Activated T-helper 1 cell treated with anti-CD3 and anti-CD28 coated beads, Interleukin-12 subunit alpha, Interleukin-12 subunit beta, Interleukin-2, Interleukin-4 antibody, amounts not matched to agents 30 ng/mL and 10 ng/mL and 1 ng/mL, durations not matched to agents 14 hours and 24 hours and 36 hours (primary cell): ENCODE data around the gene LRRTM3. TPM values are rescaled to one million over a fixed set of nuclear protein-coding genes. Genes with fewer than 3 reads are reported as not detected.

Experiments used
- DNase-seq: peaks from one replicate; pipeline ENCODE4 v3.0.0; 2021; ENCODE audit warnings: low spot score
- H3K27ac Mint-ChIP-seq: one replicate; pipeline ENCODE4 v1.8.0; 2021; ENCODE audit warnings: mild to moderate bottlenecking, mixed read lengths
- H3K27me3 Mint-ChIP-seq: one replicate; pipeline ENCODE4 v1.8.0; 2022; ENCODE audit warnings: mild to moderate bottlenecking, moderate library complexity, mixed read lengths; ENCODE audit not compliant: insufficient read depth
- H3K36me3 Mint-ChIP-seq: one replicate; pipeline ENCODE4 v1.8.0; 2021; ENCODE audit warnings: low read depth, mixed read lengths
- H3K4me1 Mint-ChIP-seq: one replicate; pipeline ENCODE4 v1.8.0; 2021; ENCODE audit warnings: low read depth, mixed read lengths
- H3K4me3 Mint-ChIP-seq: one replicate; pipeline ENCODE4 v1.8.0; 2021; ENCODE audit warnings: mild to moderate bottlenecking, moderate library complexity, mixed read lengths
- H3K9me3 Mint-ChIP-seq: one replicate; pipeline ENCODE4 v1.8.0; 2021; ENCODE audit warnings: mixed read lengths
- intact Hi-C: fragments of 100-400 bp; cut with micrococcal nuclease; formaldehyde crosslinking; loops from one replicate; pipeline ENCODE4 v1.15.1; 2024
- total RNA-seq: library from RNA; stranded (reverse); gene quantifications from 2 replicates; pipeline ENCODE4 v1.2.3, GENCODE V29; 2022

The LRRTM3 gene
- not detected in 2 replicates for total RNA-seq

DNA sequence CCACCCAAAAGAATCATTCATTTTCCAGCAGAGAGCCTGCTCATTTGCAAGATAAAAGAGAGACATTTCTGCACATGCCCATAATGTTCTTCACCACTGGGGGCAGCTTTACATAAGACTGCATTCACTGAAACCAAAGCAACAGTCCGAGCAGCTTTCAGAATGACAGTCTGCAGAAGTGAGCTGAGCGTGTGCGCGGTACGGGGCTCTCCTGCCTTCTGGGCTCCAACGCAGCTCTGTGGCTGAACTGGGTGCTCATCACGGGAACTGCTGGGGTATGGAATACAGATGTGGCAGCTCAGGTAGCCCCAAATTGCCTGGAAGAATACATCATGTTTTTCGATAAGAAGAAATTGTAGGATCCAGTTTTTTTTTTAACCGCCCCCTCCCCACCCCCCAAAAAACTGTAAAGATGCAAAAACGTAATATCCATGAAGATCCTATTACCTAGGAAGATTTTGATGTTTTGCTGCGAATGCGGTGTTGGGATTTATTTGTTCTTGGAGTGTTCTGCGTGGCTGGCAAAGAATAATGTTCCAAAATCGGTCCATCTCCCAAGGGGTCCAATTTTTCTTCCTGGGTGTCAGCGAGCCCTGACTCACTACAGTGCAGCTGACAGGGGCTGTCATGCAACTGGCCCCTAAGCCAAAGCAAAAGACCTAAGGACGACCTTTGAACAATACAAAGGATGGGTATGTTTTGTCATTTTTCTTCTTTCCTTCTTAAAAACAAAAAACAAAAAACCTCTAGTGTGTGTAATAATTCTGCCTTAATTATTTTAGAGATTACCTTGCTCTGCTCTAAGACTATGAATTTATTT, at the start of gene LRRTM3:
LRRTM3 (plus strand) TSS at position 141 of the 820 bp plus-strand sequence.
- intact Hi-C loops: no loop called here
- H3K27ac Mint-ChIP-seq: no peak within 1 kb of the TSS
- no peaks in the 10 kb centered on the region for H3K36me3 Mint-ChIP-seq

DNA sequence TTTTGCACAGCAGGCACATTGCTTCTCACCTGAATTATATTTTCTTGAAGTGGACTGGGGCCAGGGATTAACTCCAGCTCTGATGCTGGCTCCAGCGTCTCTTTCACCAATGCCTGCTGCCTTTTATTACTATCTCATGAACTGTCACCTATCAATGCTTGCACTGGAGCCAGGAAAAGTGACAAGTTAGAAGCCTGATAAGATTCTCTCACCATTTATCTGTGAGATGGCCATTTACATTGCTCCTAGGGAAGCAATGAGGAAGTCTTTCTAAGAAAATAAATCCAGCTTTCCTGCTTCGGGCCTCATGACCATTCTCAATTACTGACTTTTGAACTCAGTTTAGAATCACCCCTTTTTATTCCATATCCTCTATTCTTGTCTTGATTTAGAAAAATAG, 48.5 kb upstream of the LRRTM3 start:
- DNase-seq: no peak
- no peak overlapping the region for H3K27ac Mint-ChIP-seq
- no peaks in the 10 kb centered on the region for H3K27me3 Mint-ChIP-seq
- no peaks in the 10 kb centered on the region for H3K9me3 Mint-ChIP-seq
- no peaks in the 10 kb centered on the region for H3K4me1 Mint-ChIP-seq
- intact Hi-C loops: no loop called here
- no peaks in the 10 kb centered on the region for H3K36me3 Mint-ChIP-seq
- no peak overlapping the region for H3K4me3 Mint-ChIP-seq

More for the DNA sequence above, at the start of gene LRRTM3:
- no peak within 1 kb of the TSS for H3K4me3 Mint-ChIP-seq
- H3K27me3 Mint-ChIP-seq: peaks cover 27% of the 10 kb centered on the region
- DNase-seq: peak; percentile 1
- no peaks in the 10 kb centered on the region for H3K4me1 Mint-ChIP-seq
- H3K9me3 Mint-ChIP-seq: no peaks in the 10 kb centered on the region

- H3K9me3 Mint-ChIP-seq: no peaks in the 10 kb centered on the region
- DNase-seq: no peak
- no peaks in the 10 kb centered on the region for H3K4me1 Mint-ChIP-seq
- no peak overlapping the region for H3K27ac Mint-ChIP-seq
- no peaks in the 10 kb centered on the region for H3K36me3 Mint-ChIP-seq
- intact Hi-C loops: no loop called here
- H3K4me3 Mint-ChIP-seq: no peak overlapping the region
- H3K27me3 Mint-ChIP-seq: no peaks in the 10 kb centered on the region
Measured at GRCh38 chr10:66880292-66880691, 45.5 kb upstream of the LRRTM3 start.

DNA sequence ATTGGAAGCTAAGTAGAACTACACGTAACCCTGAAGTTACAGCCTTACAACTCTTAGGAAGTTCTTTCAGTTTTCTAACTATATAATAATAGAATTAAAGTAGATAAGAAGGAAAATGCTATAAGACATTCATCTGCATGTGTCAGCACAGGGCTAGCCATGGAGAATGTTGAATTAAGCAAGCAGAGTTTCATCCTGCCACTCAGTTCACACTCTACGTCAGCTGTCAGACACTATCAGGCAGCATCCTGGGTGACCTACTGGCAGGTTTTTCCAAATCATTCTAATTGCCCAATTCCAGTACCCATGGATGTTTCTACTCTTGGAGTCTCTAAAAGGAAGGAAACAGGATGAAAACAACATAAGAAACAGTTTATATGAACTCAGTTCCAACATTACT, 45.0 kb upstream of the LRRTM3 start:
- DNase-seq: no peak
- H3K4me1 Mint-ChIP-seq: no peaks in the 10 kb centered on the region
- no peak overlapping the region for H3K27ac Mint-ChIP-seq
- no peaks in the 10 kb centered on the region for H3K27me3 Mint-ChIP-seq
- no peak overlapping the region for H3K4me3 Mint-ChIP-seq
- H3K9me3 Mint-ChIP-seq: no peaks in the 10 kb centered on the region
- intact Hi-C loops: no loop called here
- H3K36me3 Mint-ChIP-seq: no peaks in the 10 kb centered on the region

GRCh38 chr10:66881814-66882213, 44.0 kb upstream of the LRRTM3 start:
- H3K9me3 Mint-ChIP-seq: no peaks in the 10 kb centered on the region
- no peaks in the 10 kb centered on the region for H3K27me3 Mint-ChIP-seq
- no peak for DNase-seq
- H3K27ac Mint-ChIP-seq: no peak overlapping the region
- H3K36me3 Mint-ChIP-seq: no peaks in the 10 kb centered on the region
- no peaks in the 10 kb centered on the region for H3K4me1 Mint-ChIP-seq
- intact Hi-C loops: no loop called here
- no peak overlapping the region for H3K4me3 Mint-ChIP-seq

DNA sequence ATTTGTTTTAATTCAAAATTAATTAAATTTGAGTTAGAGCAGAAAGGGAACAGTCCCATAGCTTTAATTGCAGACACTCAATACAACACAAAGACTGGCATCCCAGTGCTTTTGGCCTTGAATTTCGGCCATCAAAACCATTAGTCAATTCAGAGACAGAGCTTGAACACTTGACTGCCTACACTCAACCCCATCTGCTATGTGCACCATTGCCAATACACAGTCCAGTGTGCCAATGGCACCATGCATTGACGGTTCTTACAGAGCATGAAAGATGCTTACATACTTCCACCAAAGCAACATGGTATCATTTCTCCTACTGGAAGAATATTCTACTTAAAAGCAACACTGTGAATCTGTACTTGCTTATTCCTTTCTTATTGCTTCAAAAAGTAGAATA, 43.6 kb upstream of the LRRTM3 start:
- Mint-ChIP-seq H3K9me3 (no peaks in the 10 kb centered on the region), H3K4me3 (no peak overlapping the region), H3K27ac (no peak overlapping the region), H3K27me3 (no peaks in the 10 kb centered on the region), H3K36me3 (no peaks in the 10 kb centered on the region), H3K4me1 (no peaks in the 10 kb centered on the region)
- intact Hi-C loops: no loop called here
- DNase-seq: no peak

DNA sequence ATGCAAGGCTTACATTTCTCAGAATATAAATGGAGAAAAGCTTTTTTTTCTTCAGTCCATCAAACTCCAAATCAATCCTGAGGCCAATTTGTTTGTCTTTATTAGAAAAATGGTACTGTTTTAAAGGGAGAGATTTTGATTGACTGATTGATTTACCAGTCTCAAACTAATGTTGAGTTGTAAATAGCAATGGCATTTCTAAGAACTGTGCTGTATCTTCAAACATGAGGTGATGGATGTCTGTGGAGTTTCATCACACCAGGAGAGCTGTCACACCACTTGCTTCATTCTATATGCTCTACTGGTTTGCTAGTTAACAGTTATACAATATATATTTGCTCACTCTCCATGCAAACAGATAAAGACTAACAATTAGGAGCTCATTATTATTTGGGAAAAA, 39.0 kb upstream of the LRRTM3 start:
- no peaks in the 10 kb centered on the region for H3K9me3 Mint-ChIP-seq
- no peak overlapping the region for H3K27ac Mint-ChIP-seq
- H3K4me1 Mint-ChIP-seq: no peaks in the 10 kb centered on the region
- H3K27me3 Mint-ChIP-seq: no peaks in the 10 kb centered on the region
- H3K4me3 Mint-ChIP-seq: no peak overlapping the region
- intact Hi-C loops: no loop called here
- DNase-seq: no peak
- no peaks in the 10 kb centered on the region for H3K36me3 Mint-ChIP-seq

DNA sequence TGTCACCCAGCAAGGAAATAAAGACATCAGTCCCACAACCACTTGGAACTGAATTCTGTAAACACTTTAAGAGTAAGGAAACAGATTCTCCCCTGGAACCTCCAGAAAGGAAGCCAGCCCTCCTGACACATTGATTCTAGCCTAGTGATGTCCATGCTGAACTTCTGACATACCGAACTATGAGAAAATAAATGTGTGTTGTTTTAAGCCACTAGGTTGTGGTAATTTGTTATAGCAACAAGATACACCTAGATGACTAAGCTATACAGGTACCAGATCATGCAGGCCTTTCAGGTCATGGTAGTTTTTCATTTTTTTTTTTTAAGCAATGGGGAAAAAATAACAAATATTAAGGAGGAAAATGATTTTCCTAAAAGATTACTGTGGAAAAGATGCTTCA, 37.6 kb upstream of the LRRTM3 start:
- no peaks in the 10 kb centered on the region for H3K9me3 Mint-ChIP-seq
- no peak overlapping the region for H3K27ac Mint-ChIP-seq
- H3K27me3 Mint-ChIP-seq: no peaks in the 10 kb centered on the region
- no peaks in the 10 kb centered on the region for H3K36me3 Mint-ChIP-seq
- no peak for DNase-seq
- no peak overlapping the region for H3K4me3 Mint-ChIP-seq
- intact Hi-C loops: no loop called here
- no peaks in the 10 kb centered on the region for H3K4me1 Mint-ChIP-seq

DNA sequence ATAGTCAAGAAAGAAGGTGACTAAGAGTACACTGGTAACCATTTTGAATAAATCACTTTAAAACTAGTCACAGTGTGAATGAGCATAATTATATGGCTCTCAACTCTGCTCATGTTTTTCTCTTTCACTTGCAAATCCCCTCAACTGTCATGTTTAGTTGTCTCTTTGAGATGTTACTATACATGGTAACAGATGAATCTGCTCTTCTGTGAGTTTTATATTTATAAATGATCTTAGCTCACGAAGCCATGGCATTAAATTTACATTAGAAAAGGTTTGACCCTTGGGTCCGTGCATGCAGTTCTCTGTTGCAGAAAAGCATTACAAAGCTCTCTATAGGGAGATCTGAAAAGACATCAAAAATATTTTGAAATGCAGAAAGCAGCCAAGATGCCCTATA, 33.0 kb upstream of the LRRTM3 start:
- no peak overlapping the region for H3K4me3 Mint-ChIP-seq
- no peak overlapping the region for H3K27ac Mint-ChIP-seq
- no peaks in the 10 kb centered on the region for H3K27me3 Mint-ChIP-seq
- intact Hi-C loops: no loop called here
- no peak for DNase-seq
- peaks cover under 1% of the 10 kb centered on the region for H3K9me3 Mint-ChIP-seq
- H3K4me1 Mint-ChIP-seq: no peaks in the 10 kb centered on the region
- no peaks in the 10 kb centered on the region for H3K36me3 Mint-ChIP-seq

DNA sequence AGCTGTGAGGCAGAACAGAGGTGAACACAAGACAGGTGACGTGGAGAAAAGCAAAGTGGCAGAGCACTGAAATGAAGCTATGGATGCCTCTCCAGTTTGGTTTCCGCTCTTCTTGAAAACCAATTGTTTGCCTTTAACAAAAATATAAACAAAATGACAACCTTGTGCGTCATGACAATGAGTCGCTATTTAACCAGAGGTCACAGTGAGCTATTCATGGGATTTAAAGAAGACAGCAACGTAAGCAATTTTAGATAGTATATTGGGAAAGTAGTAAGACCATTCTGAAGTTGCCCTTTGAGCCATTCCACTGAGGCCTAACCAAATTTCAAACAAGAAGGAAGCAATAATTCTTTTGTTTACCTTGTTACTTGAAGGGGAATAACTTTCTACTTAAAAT, 15.2 kb upstream of the LRRTM3 start:
- Mint-ChIP-seq H3K27ac (no peak overlapping the region), H3K9me3 (no peaks in the 10 kb centered on the region), H3K4me1 (no peaks in the 10 kb centered on the region), H3K4me3 (no peak overlapping the region), H3K36me3 (no peaks in the 10 kb centered on the region), H3K27me3 (no peaks in the 10 kb centered on the region)
- intact Hi-C loops: no loop called here
- no peak for DNase-seq

GRCh38 chr10:66916030-66916429, 9.8 kb upstream of the LRRTM3 start:
- intact Hi-C loops: no loop called here
- Mint-ChIP-seq H3K27me3 (no peaks in the 10 kb centered on the region), H3K9me3 (no peaks in the 10 kb centered on the region), H3K36me3 (no peaks in the 10 kb centered on the region), H3K4me3 (no peak overlapping the region), H3K27ac (no peak overlapping the region), H3K4me1 (no peaks in the 10 kb centered on the region)
- DNase-seq: no peak

GRCh38 chr10:66917104-66917503, 8.7 kb upstream of the LRRTM3 start:
- no peak overlapping the region for H3K27ac Mint-ChIP-seq
- H3K36me3 Mint-ChIP-seq: no peaks in the 10 kb centered on the region
- intact Hi-C loops: no loop called here
- H3K4me3 Mint-ChIP-seq: no peak overlapping the region
- H3K9me3 Mint-ChIP-seq: no peaks in the 10 kb centered on the region
- no peaks in the 10 kb centered on the region for H3K4me1 Mint-ChIP-seq
- no peak for DNase-seq
- no peaks in the 10 kb centered on the region for H3K27me3 Mint-ChIP-seq

DNA sequence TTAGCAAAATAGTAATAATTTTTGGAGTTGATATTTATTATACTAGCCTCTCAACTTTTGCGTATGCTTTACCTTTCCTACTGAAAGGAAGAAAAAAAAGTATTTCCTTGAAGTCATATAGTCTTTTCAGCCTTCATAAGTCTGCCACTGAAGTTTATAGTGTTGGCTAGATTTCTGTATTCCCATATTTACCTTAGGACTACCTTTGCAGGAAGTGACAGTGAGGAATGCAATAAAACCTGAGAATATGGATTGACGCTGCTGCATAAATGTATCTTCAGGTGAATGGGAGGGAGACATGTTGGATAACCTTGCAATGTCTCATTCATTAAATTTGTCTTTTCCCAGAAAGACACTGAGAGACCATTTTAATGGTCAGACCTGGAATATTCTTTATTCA, 6.6 kb upstream of the LRRTM3 start:
- Mint-ChIP-seq H3K27ac (no peak overlapping the region), H3K9me3 (no peaks in the 10 kb centered on the region), H3K4me1 (no peaks in the 10 kb centered on the region), H3K4me3 (no peak overlapping the region), H3K36me3 (no peaks in the 10 kb centered on the region), H3K27me3 (no peaks in the 10 kb centered on the region)
- intact Hi-C loops: no loop called here
- DNase-seq: no peak
